ENCODE data around the gene ZBED4.

DNA sequence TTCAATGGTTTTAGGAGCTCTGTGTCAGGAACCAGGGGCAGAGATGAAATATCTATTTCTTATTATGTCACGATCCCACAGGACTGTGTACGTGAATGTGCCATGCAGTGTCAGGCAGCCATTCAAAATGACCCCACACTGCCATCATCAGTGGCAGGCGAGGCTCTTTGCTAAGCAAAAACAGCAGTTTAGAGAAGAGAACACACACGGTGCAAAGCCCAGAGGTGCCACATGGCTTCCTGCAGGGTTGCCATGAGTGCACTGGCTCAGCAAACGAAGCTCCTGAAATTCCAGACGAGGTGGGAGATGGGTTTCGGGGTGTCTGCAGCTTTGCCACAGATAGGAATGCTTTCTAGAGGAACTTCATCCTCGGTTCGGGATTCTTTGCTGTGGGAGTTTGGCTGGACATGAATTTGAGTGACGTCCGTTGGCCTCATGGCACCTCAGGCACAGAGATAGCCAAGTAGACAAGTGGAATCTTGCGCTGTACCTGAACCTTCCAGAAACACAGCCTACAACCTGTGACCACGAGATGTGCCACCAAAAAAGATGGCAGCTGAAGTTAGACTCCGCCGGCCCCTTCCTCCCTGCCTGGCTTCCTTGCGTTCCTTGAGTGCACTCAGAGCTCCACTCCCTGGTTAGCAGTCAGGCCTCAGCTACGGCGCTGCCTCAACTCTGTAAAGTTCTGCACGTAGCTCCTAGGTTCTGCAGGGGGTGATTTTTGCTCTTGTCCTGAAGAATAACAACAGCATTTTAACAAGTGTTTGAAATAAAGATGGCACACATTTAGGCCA lies 7.8 kb upstream of the ZBED4 start:
- TF ChIP-seq, protein P1, sequence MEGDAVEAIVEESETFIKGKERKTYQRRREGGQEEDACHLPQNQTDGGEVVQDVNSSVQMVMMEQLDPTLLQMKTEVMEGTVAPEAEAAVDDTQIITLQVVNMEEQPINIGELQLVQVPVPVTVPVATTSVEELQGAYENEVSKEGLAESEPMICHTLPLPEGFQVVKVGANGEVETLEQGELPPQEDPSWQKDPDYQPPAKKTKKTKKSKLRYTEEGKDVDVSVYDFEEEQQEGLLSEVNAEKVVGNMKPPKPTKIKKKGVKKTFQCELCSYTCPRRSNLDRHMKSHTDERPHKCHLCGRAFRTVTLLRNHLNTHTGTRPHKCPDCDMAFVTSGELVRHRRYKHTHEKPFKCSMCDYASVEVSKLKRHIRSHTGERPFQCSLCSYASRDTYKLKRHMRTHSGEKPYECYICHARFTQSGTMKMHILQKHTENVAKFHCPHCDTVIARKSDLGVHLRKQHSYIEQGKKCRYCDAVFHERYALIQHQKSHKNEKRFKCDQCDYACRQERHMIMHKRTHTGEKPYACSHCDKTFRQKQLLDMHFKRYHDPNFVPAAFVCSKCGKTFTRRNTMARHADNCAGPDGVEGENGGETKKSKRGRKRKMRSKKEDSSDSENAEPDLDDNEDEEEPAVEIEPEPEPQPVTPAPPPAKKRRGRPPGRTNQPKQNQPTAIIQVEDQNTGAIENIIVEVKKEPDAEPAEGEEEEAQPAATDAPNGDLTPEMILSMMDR (IDR thresholded peaks at IDR 0.05) = no peak
- no peak for TF ChIP-seq POLR2A (IDR thresholded peaks at IDR 0.05)
